Prostate gland (tissue), 2 donors: ENCODE results near the gene LTF.

Experiments used
- CTCF ChIP-seq, 4 experiments: fragments of 200-600 bp in 2 of 4; fragments of 450-650 bp in 2 of 4; sonication (generic) in 2 of 4; IDR thresholded peaks; 1 replicate in 3 of 4; 2 replicates in 1 of 4; pipeline ENCODE4 v1.5.1; 2016 to 2019; ENCODE audit warnings: antibody characterized with exemption in 4 of 4, mild to moderate bottlenecking in 2 of 4, moderate library complexity in 2 of 4
- POLR2A ChIP-seq: fragments of 450-650 bp; IDR thresholded peaks from one replicate; pipeline ENCODE4 v1.6.1; 2016; ENCODE audit warnings: antibody characterized with exemption, mild to moderate bottlenecking
- POLR2AphosphoS5 ChIP-seq: sonication (generic); formaldehyde crosslinking; IDR thresholded peaks from one replicate; pipeline ENCODE4 v1.6.1; 2017; ENCODE audit warnings: antibody characterized with exemption

- TF ChIP-seq POLR2AphosphoS5: no peak
- TF ChIP-seq CTCF (IDR thresholded peaks at IDR 0.05): no peak
- TF ChIP-seq POLR2A: no peak
These were observed 8.0 kb upstream of the LTF start for GRCh38 chr3:46472736-46473135.
